Heart right ventricle (tissue), 16 donors: ENCODE data around the gene SRSF3. TPM values are rescaled to one million over a fixed set of nuclear protein-coding genes. Genes with fewer than 3 reads are reported as not detected.
A peak's percentile ranks its signal among the peaks of the same experiment; 100 is the strongest.

Source experiments
- ATAC-seq, 8 donors: fragments of 200-7000 bp; cut with Tn5 transposase; one replicate each; pipeline ENCODE4 v1.9.1; 2020; ENCODE audit warnings: mild to moderate bottlenecking in 8 of 8, moderate library complexity in 8 of 8, moderate number of reproducible peaks in 1 of 8
- DNase-seq, 2 donors: peaks; one replicate each; pipeline ENCODE4 v3.0.0-alpha.2; 2020
- H3K27ac ChIP-seq, 10 donors: fragments of 200-600 bp; sonication (generic) in 2 of 10; one replicate each; pipeline versions ENCODE4 v1.5.0 to v1.8.0; 2020 to 2022; ENCODE audit warnings: mild to moderate bottlenecking in 3 of 10
- H3K27me3 ChIP-seq, 7 donors: fragments of 200-600 bp; one replicate each; pipeline ENCODE4 v1.8.0; 2021 to 2022; ENCODE audit warnings: mild to moderate bottlenecking in 2 of 7
- H3K36me3 ChIP-seq, 9 donors: fragments of 200-600 bp; sonication (generic) in 1 of 9; one replicate each; pipeline versions ENCODE4 v1.5.0 to v1.8.0; 2020 to 2022; ENCODE audit warnings: mild to moderate bottlenecking in 2 of 9
- H3K4me1 ChIP-seq, 9 donors: fragments of 200-600 bp; sonication (generic) in 1 of 9; one replicate each; pipeline versions ENCODE4 v1.5.0 to v1.8.0; 2020 to 2022; ENCODE audit warnings: mild to moderate bottlenecking in 4 of 9
- H3K4me3 ChIP-seq, 10 donors: fragments of 200-600 bp; sonication (generic) in 2 of 10; one replicate each; pipeline versions ENCODE4 v1.5.0 to v1.8.0; 2020 to 2022; ENCODE audit warnings: mild to moderate bottlenecking in 7 of 10, moderate library complexity in 2 of 10
- H3K9me3 ChIP-seq, 11 donors: fragments of 200-600 bp in 10 of 11; sonication (generic) in 2 of 11; one replicate each; pipeline versions ENCODE4 v1.5.0 to v1.8.0; 2013 to 2022; ENCODE audit warnings: mild to moderate bottlenecking in 2 of 11, control low read depth in 1 of 11, moderate library complexity in 1 of 11
- CTCF ChIP-seq, 9 donors: fragments of 200-600 bp; sonication (generic) in 2 of 9; IDR thresholded peaks; one replicate each; pipeline versions ENCODE4 v1.5.0 to v1.8.0; 2021 to 2022; ENCODE audit warnings: antibody characterized with exemption in 9 of 9, mild to moderate bottlenecking in 5 of 9, moderate library complexity in 1 of 9
- WGBS, 2 donors: extraction: QIAGEN DNeasy Blood & Tissue Kit; methylation state at CpG; one replicate each; pipeline ENCODE4 v1.1.7; 2013; ENCODE audit warnings: inconsistent platforms in 1 of 2; 5-methylcytosine and 5-hydroxymethylcytosine counted together
- intact Hi-C, 10 donors: fragments of 100-400 bp; cut with DNase I; formaldehyde crosslinking; loops; one replicate each; pipeline versions ENCODE4 v1.11.1 to v1.14.2; 2022
- polyA plus RNA-seq, 2 donors: library from polyadenylated mRNA; stranded (reverse); fragments of 200-250 nt; gene quantifications; one replicate each; pipeline ENCODE4 v1.2.3, GENCODE V29; 2013
- total RNA-seq, 10 donors: library from RNA; stranded (reverse); fragmentation: NEBNext Ultra II Directional in 3 of 10; extraction: Animal tissue kit (Norgen Biotek cat#: 25700) in 3 of 10; gene quantifications; one replicate each; pipeline versions ENCODE4 v1.2.1 to v1.2.4, GENCODE V29; 2021 to 2023
- donor health status: Arrhythmogenic right ventricular cardiomyopathy.
- donor health status: ischemic (EF 13 %, LVEDD 7.1; RV severe dilation, severe dysfunction).
- donor health status: healthy with polysubstance abuse.
- donor health status: DM: no; HTN: yes; CAD: no.
- donor health status: DM: no; HTN: no; CAD: no.
- donor health status: ischemic (EF 25% LVEDD 6.9; RV normal size, moderate dysfunction).
- donor health status: ischemic (EF 25% LVEDD 5.7; RV mildly dilated, moderate dysfunction).
- donor health status: healthy.
- donor health status: DM: yes; HTN: yes; CAD: no.
- donor health status: Ischemic cardiomyopathy.
- donor health status: ischemic (EF 35%, LVEDD 5.7; RV mildly dilated, moderate dysfunction).
- donor health status: nonischemic (EF 11% LVEDD 7.7; RV severe dilation, severe dysfunction).
- donor health status: DM: yes; HTN: yes; CAD: no.
- donor health status: PGD.
- donor health status: ischemic (EF 29% LVEDD 5.4; RV normal size, mild dysfunction).
- donor health status: nonischemic (EF 23%, LVEDD 6.1; RV moderate dilation, normal function).

SRSF3 gene
- total and polyA plus RNA-seq, 12 donors: 105 to 196 (median 131) TPM

GRCh38 chr6:36546920-36547645 lies 47.1 kb upstream of the SRSF3 start, which contains the start of gene STK38:
TSS of gene STK38 (minus strand) at chr6:36547479. CDS start at chr6:36540202, 7,277 bp downstream.
- H3K4me1 ChIP-seq: peaks cover 5 to 52% (median 39%) of the 10 kb centered on the region in 9 donors
- H3K36me3 ChIP-seq: peaks cover 0 to 5% (median 0%) of the 10 kb centered on the region in 9 donors
- no peaks in the 10 kb centered on the region for H3K9me3 ChIP-seq
- peak within 1 kb of the TSS; percentile 77 to 98 (median 93) for H3K4me3 ChIP-seq
- intact Hi-C loops: loop anchor here in 8 of 10 donors (1.0 to 10.0 kb wide), 9 partner anchors 19 to 438 kb away; partner anchors contain the start of genes SRSF3 (in 8 of the 8), KCTD20 (in 3 of the 8), PXT1 (in 3 of the 8) and MTCH1 (in 1 of the 8)
- 0% methylated on average over 47 to 51 of the region's 51 CpGs for WGBS, 2 donors
- TF ChIP-seq CTCF (IDR thresholded peaks at IDR 0.05): peak in 4 of 9 donors; percentile 8 to 33 (median 29)
- ATAC-seq: peak; percentile 95 to 99 (median 96)
- H3K27ac ChIP-seq: peak within 1 kb of the TSS; percentile 89 to 100 (median 98)
- DNase-seq: peak; percentile 93 to 96
- no peaks in the 10 kb centered on the region for H3K27me3 ChIP-seq

- 68 to 70% methylated on average over 13 of the region's 13 CpGs for WGBS, 2 donors
- no peaks in the 10 kb centered on the region for H3K36me3 ChIP-seq
- H3K4me3 ChIP-seq: peak overlapping the region in 8 of 10 donors; percentile 80 to 98 (median 94)
- peaks cover 5 to 44% (median 35%) of the 10 kb centered on the region in 9 donors for H3K4me1 ChIP-seq
- intact Hi-C loops: loop anchor here in 8 of 10 donors (1.0 to 10.0 kb wide), 8 partner anchors 44 to 437 kb away; partner anchors contain the start of genes SRSF3 (in 8 of the 8), KCTD20 (in 3 of the 8), PXT1 (in 3 of the 8) and MTCH1 (in 1 of the 8)
- DNase-seq: no peak
- ATAC-seq: peak in 1 of 8 donors; percentile 20
- H3K27ac ChIP-seq: peak overlapping the region in 9 of 10 donors; percentile 89 to 100 (median 98)
- no peaks in the 10 kb centered on the region for H3K27me3 ChIP-seq
- H3K9me3 ChIP-seq: no peaks in the 10 kb centered on the region
- TF ChIP-seq CTCF (IDR thresholded peaks at IDR 0.05): no peak
These were observed 46.3 kb upstream of the SRSF3 start for GRCh38 chr6:36547646-36548400.

- Histone ChIP-seq H3K36me3 (no peaks in the 10 kb centered on the region), H3K4me1 (peaks cover 5 to 39% (median 33%) of the 10 kb centered on the region in 9 donors), H3K9me3 (no peaks in the 10 kb centered on the region), H3K27ac (peak overlapping the region in 1 of 10 donors; percentile 100), H3K4me3 (no peak overlapping the region), H3K27me3 (no peaks in the 10 kb centered on the region)
- DNase-seq (no peak), ATAC-seq (no peak)
- WGBS, 2 donors: 93% methylated on average over 2 of the region's 2 CpGs
- intact Hi-C loops: loop anchor here in 7 of 10 donors (5.0 to 10.0 kb wide), 5 partner anchors 44 to 436 kb away; partner anchors contain the start of genes SRSF3 (in 5 of the 7), KCTD20 (in 2 of the 7), PXT1 (in 2 of the 7) and MTCH1 (in 1 of the 7)
- no peak for TF ChIP-seq CTCF (IDR thresholded peaks at IDR 0.05)
These were observed 45.8 kb upstream of the SRSF3 start for GRCh38 chr6:36548401-36548743.

GRCh38 chr6:36550473-36551000 lies 43.6 kb upstream of the SRSF3 start:
- Histone ChIP-seq H3K4me1 (peaks cover 0 to 22% (median 17%) of the 10 kb centered on the region in 9 donors), H3K9me3 (no peaks in the 10 kb centered on the region)
- WGBS, 2 donors: 80 to 94% methylated on average over 1 of the region's 1 CpG

More at GRCh38 chr6:36550473-36551000, 43.6 kb upstream of the SRSF3 start:
- no peak for TF ChIP-seq CTCF (IDR thresholded peaks at IDR 0.05)
- Histone ChIP-seq H3K36me3 (no peaks in the 10 kb centered on the region), H3K27me3 (no peaks in the 10 kb centered on the region), H3K27ac (no peak overlapping the region), H3K4me3 (no peak overlapping the region)
- DNase-seq (no peak), ATAC-seq (no peak)
- intact Hi-C loops: no loop called here
